Upper lobe of left lung (tissue), 4 donors: ENCODE measurements around the gene PPP4C.

ENCODE experiments used
- CTCF ChIP-seq, 6 experiments: fragments of 450-650 bp in 4 of 6; fragments of 200-600 bp in 2 of 6; sonication (generic) in 2 of 6; IDR thresholded peaks; one replicate each; pipeline ENCODE4 v1.5.1; 2016 to 2019; ENCODE audit warnings: antibody characterized with exemption in 6 of 6
- EP300 ChIP-seq, 4 donors: sonication (generic); formaldehyde crosslinking; IDR thresholded peaks; one replicate each; pipeline ENCODE4 v1.5.1; 2017; ENCODE audit warnings: antibody characterized with exemption in 4 of 4, control low read depth in 2 of 4
- POLR2A ChIP-seq, 4 donors: fragments of 450-650 bp; IDR thresholded peaks; one replicate each; pipeline ENCODE4 v1.5.1; 2016 to 2017; ENCODE audit warnings: antibody characterized with exemption in 4 of 4, mild to moderate bottlenecking in 2 of 4

- TF ChIP-seq CTCF (IDR thresholded peaks at IDR 0.05) (no peak), EP300 (IDR thresholded peaks at IDR 0.05) (no peak), POLR2A (IDR thresholded peaks at IDR 0.05) (no peak)
Measured at GRCh38 chr16:30084096-30084815, 8.5 kb downstream of the PPP4C start.
